Activated CD8-positive, alpha-beta memory T cell treated with anti-CD3 and anti-CD28 coated beads, Interleukin-2, amount 50 U/mL, for 24 hours (primary cell): ENCODE data around the gene ZNF574.

Experiments
- DNase-seq: peaks from one replicate; pipeline ENCODE4 v3.0.0-alpha.2; 2020; ENCODE audit errors: extremely low read depth

ZNF574 gene

GRCh38 chr19:42126574-42126973 lies 50.6 kb downstream of the ZNF574 start:
- DNase-seq: no peak

DNA sequence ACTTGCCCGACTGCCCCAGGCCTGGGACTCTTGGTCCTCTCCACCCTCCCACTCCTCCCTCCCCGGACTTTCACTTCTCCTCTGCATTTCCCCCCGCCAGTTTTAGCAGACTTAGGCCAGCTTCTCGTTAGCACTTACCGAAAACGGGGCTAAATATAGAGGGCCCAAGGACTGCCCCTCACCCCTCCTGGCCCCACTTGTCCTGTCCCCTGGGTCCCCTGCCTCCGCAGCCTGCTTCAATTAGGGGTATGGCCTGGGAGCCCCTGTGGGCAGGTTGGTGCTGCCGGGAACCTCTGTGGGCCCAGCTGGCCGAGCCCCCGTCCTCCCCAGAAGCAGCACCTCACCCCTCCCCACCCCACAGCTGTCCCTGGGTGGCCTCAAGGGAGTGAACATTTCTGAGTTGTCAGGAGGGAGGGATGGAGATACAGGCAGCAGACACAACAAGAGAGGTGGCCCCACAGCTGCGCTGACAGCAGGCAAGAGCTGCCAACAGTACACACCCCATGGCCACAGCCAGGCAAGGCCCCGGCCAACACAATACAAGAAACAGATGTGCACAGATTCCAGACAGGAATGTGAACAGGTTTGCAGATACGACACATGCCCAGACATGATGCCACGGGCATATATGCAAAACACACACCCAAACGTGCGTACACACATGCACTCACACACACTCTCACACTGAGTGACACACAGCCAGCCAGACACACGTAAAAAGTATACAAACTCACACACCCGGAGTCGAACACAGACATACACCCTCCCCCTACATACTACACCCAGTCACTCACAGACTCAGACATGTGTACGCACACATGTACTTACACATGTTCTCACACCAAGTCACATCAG lies 53.7 kb downstream of the ZNF574 start:
- no peak for DNase-seq

GRCh38 chr19:42130254-42130573 lies 54.2 kb downstream of the ZNF574 start:
- no peak for DNase-seq
